Epithelial cell of prostate (primary cell): Measurements from ENCODE around the gene KLB.
"Not testable (repeated sequence)": the region's sequence is repeated elsewhere in the genome, so short reads cannot be mapped to it uniquely, and the experiment has no call there.

ENCODE experiments used
- DNase-seq: peaks from one replicate; pipeline ENCODE4 v3.0.0-alpha.2; 2011; ENCODE audit warnings: low read depth, low spot score
- H3K27ac ChIP-seq: fragments of 450-650 bp; 2 replicates; pipeline ENCODE4 v1.5.1; 2017; ENCODE audit warnings: mild to moderate bottlenecking

KLB gene

GRCh38 chr4:39422247-39422646, 15.5 kb downstream of the KLB start:
- no peak for DNase-seq
- no peak overlapping the region for H3K27ac ChIP-seq

- not testable (repeated sequence) for H3K27ac ChIP-seq, DNase-seq
Observed at GRCh38 chr4:39425297-39425696, 18.6 kb downstream of the KLB start.

- H3K27ac ChIP-seq, result no peak overlapping the region
- DNase-seq, result no peak
Observed at GRCh38 chr4:39426728-39427127, 20.0 kb downstream of the KLB start.

- H3K27ac ChIP-seq, result no peak overlapping the region
- no peak for DNase-seq
Observed at GRCh38 chr4:39427520-39428114, 20.9 kb downstream of the KLB start.

GRCh38 chr4:39429476-39430334, 23.0 kb downstream of the KLB start:
- no peak overlapping the region for H3K27ac ChIP-seq
- no peak for DNase-seq

GRCh38 chr4:39433878-39434492, 27.3 kb downstream of the KLB start:
- no peak overlapping the region for H3K27ac ChIP-seq
- DNase-seq, result no peak

GRCh38 chr4:39435659-39436563, 29.2 kb downstream of the KLB start:
- H3K27ac ChIP-seq, result no peak overlapping the region
- no peak for DNase-seq

GRCh38 chr4:39441593-39441992, 34.9 kb downstream of the KLB start:
- no peak overlapping the region for H3K27ac ChIP-seq
- no peak for DNase-seq

GRCh38 chr4:39442998-39443397, 36.3 kb downstream of the KLB start:
- no peak overlapping the region for H3K27ac ChIP-seq
- DNase-seq, result no peak

- H3K27ac ChIP-seq, result peak overlapping the region; percentile 40
- no peak for DNase-seq
Observed at GRCh38 chr4:39446483-39446841, 39.7 kb downstream of the KLB start.

- no peak for DNase-seq
- H3K27ac ChIP-seq, result peak overlapping the region; percentile 40
Observed at GRCh38 chr4:39446842-39447573, 40.3 kb downstream of the KLB start.

GRCh38 chr4:39450618-39451017, 43.9 kb downstream of the KLB start:
- no peak for DNase-seq
- peak overlapping the region; percentile 10 for H3K27ac ChIP-seq

- no peak overlapping the region for H3K27ac ChIP-seq
- DNase-seq, result no peak
Observed at GRCh38 chr4:39451423-39452023, 44.8 kb downstream of the KLB start.

- H3K27ac ChIP-seq, result no peak overlapping the region
- no peak for DNase-seq
Observed at GRCh38 chr4:39452153-39452859, 45.6 kb downstream of the KLB start.

GRCh38 chr4:39452860-39453587, 46.3 kb downstream of the KLB start:
- no peak for DNase-seq

GRCh38 chr4:39453738-39454137, 47.0 kb downstream of the KLB start:
- DNase-seq, result no peak
- H3K27ac ChIP-seq, result no peak overlapping the region

More at GRCh38 chr4:39452860-39453587, 46.3 kb downstream of the KLB start:
- H3K27ac ChIP-seq, result no peak overlapping the region

- no peak for DNase-seq
- no peak overlapping the region for H3K27ac ChIP-seq
Observed at GRCh38 chr4:39455486-39455885, 48.8 kb downstream of the KLB start.
